GM19468 (cell line): Measurements from ENCODE around the gene ELFN1.
"Not testable (repeated sequence)": the region's sequence is repeated elsewhere in the genome, so short reads cannot be mapped to it uniquely, and the experiment has no call there.

Experiments used
- ATAC-seq: cut with Tn5 transposase; IDR thresholded peaks from one replicate; pipeline ENCODE4 v1.9.1; 2021; ENCODE audit warnings: mild to moderate bottlenecking, moderate library complexity, moderate number of reproducible peaks; ENCODE audit not compliant: unreplicated experiment; ENCODE audit errors: extremely low read depth

Gene ELFN1

GRCh38 chr7:1749351-1749863, 79.3 kb downstream of the ELFN1 start:
- ATAC-seq: no peak

GRCh38 chr7:1749864-1750466, 79.9 kb downstream of the ELFN1 start:
- no peak for ATAC-seq

GRCh38 chr7:1750541-1751021, 80.5 kb downstream of the ELFN1 start:
- no peak for ATAC-seq

DNA sequence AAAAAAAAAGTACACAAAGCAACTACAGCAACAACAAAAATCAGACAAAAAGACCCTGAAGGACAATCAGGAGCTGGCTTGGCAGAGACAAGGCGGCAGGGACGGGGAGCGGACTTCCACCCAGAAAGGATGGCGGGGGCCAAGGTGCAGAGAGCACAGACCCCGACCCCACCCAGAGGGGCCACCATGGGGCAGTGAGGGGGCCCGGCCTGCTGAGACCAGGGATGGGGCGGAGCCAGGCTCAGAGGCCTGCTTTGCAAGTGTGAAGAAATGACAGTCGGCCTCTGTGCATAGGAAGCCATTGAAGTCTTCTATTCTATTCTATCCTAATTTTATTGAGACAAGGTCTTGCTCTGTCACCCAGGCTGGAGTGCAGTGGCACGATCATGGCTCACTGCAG, 82.0 kb downstream of the ELFN1 start:
- no peak for ATAC-seq

DNA sequence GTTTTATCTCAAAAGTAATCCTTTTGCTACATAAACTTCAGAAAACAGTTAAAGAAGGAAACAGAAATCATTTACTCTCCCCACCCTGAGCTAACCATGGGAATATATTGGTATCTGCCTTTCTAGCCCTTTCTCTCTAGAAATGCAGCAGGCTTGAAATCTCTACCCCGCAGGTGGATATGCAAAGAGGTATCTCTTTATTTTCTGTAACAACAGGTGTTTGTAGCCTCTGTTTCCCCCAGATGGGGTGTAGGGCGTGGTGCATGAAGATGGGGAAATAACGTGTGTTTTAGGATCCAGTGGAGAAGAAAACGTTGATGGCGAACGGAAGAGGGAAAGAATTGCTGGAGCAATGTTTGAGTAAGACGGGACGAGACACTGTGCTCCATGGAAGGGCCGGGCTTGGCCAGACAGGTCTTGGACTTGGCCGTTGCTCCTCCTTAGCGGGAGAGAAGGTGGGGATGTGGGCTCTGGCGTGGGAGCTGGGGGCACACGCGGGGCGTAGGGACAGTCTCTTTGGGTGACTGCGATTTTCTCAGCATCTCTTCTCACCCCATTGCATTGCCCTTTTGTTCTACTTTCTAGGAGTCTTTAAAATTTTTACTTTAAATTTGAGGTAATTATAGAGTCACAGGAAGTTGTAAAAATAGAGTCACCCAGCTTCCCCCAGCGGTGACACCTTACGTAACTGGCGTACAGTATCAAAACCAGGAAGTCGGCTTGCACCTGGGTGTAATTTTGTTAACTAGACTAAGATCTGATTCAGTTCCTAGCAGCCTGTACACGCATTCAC, 82.9 kb downstream of the ELFN1 start:
- ATAC-seq: no peak

GRCh38 chr7:1753564-1753867, 83.4 kb downstream of the ELFN1 start:
- ATAC-seq: no peak

- ATAC-seq: no peak
Measured at GRCh38 chr7:1754345-1754908, 84.3 kb downstream of the ELFN1 start.

DNA sequence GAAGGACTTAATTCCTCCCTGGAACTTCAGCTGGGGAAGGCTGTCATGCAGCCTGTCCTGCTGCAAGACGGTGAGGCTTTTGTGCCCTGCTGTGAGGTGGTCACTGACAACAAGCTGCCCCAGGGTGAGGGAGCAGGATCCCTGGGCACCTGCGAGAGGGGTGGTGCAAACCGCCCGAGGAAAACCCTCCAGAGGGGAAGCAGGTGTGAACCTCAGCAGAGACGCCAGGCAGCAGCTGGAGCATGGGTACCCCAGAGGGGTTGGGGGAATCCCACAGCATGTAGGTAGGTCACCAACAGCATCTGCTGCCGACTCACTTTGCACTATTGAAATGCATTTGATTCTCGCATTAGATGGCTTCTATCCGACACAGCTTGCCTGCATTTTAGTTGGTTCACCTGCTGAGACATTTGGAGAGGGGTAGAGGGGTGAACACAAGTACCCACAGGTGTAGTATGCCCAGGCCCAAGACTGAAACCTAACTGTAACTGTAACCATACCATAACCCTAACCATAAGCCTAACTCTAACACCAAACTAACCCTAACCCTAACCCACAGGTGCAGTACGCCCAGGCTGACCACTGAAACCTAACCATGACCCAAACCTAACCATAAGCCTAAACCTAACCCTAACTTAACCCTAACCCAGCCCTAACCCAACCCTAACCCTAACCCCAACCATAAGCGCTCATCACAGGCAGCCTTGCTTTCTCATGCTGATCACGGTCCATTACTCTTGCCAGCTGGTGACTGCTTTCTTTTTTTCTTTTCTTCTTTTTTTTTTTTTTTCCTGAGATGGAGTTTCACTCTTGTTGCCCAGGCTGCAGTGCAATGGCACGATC, 85.9 kb downstream of the ELFN1 start:
- no peak for ATAC-seq

GRCh38 chr7:1757601-1758000, 87.5 kb downstream of the ELFN1 start:
- no peak for ATAC-seq

DNA sequence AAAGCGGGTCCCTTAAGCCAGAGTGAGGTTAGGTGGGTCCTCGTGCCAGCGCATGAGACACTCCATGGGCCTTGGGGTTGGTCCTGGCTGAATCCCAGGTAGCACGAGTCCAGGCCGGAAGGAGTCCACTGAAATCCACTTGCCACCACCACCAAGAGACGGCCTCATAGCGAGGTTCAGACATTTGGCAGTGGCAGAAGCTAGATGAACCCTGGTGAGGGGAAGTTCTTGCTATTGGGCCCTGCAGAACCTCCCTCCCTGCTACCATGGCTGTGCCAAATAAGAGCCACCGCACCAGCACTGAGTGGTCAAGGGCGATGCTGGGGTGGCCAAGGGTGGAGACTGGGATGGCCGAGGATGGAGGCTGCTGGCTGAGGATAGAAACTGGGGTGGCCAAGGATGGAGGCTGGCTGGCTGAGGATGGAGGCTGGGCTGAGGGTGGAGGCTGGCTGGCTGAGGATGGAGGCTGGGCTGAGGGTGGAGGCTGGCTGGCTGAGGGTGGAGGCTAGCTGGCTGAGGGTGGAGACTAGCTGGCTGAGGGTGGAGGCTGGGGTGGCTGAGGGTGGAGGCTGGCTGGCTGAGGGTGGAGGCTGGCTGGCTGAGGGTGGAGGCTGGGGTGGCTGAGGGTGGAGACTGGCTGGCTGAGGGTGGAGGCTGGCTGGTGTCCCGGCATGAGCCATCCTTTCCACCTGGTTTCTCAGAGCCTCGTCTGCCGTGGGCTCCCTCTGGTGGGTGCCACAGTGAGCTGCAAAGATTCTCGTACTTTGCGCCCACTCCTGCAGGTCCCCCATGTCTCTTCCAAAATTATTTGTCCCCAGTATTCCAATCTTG, 88.2 kb downstream of the ELFN1 start:
- ATAC-seq: no peak

DNA sequence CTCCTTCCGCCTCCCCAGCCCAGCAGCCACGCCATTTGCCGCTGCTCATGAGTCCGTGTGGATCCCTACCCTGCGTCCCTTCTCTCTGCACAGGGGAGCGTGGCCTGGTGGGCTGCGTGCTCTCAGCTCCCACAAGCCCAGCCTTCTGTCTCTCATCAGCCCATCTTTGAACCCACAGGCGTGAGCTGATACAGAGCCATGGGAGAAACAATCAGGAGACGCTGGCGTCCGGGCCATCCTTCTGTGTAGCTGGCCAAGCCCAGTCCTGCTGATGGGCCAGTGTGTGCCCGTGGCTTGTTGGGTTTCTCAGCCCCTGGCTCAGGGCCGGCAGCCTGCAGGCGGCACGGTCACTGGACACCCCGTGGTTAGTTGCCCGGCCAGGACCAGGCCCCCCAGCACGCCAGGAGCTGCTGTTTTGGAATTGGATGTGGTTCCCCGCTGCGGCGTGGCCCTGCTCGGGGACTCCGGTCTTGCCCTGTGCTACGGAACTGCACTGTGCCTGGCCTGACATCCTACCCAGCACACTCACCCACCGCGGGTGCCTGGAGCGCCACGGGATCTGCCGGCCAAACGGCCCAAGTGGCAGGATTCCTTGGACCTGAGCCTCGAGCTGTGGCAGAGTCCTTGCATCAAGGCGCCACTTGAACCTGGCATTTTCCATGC, 88.9 kb downstream of the ELFN1 start:
- no peak for ATAC-seq

- ATAC-seq: no peak
Measured at GRCh38 chr7:1761097-1761496, 91.0 kb downstream of the ELFN1 start.

- ATAC-seq: no peak
Measured at GRCh38 chr7:1761774-1762173, 91.7 kb downstream of the ELFN1 start.

DNA sequence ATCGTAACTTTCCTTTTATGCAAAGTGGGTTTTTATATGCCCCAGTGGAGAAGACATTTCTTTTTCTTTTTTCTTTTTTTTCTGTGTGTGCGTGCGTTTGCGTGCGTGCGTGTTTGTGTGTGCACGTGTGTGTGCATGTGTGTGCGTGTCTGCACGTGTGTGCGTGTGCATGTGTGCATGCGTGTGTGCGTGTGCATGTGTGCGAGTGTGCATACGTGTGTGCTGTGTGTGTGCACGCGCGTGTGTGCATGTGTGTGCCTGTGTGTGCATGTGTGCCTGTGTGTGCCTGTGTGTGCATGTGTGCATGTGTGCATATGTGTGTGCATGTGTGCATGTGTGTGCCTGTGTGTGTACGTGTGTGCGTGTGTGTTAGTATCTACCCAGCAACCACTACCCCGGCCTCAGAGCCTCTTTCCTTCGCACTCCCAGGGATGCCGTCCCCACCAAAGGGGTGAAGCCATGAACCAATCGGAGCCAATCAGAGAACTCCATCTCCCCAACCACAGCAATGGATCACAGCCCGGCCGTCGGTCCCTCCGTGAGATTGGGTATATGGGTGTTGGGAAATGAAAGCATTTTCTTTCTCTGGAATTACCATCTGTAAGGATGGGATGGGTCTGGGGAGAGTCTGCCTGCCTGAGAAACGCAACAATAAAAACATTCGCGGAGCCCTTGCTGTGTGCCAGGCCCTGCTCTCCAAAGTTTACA, 92.3 kb downstream of the ELFN1 start:
- no peak for ATAC-seq

- ATAC-seq: no peak
Measured at GRCh38 chr7:1763033-1763432, 93.0 kb downstream of the ELFN1 start.

DNA sequence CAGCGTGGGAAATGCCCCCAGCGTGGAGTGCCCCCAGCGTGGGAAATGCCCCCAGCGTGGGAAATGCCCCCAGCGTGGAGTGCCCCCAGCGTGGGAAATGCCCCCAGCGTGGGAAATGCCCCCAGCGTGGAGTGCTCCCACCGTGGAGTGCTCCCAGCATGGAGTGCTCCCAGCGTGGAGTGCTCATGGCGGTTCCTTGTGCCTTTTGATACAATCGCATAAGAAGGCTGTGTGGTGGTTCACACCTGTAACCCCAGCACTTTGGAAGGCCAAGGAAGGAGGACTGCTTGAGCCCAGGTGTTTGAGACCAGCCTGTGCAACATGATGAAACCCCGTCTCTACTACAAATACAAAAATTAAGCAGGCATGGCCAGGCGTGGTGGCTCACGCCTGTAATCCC, 93.8 kb downstream of the ELFN1 start:
- ATAC-seq: not testable (repeated sequence)

GRCh38 chr7:1765336-1765735, 95.3 kb downstream of the ELFN1 start:
- ATAC-seq: no peak

GRCh38 chr7:1767524-1767923, 97.4 kb downstream of the ELFN1 start:
- no peak for ATAC-seq

GRCh38 chr7:1768832-1769231, 98.8 kb downstream of the ELFN1 start:
- ATAC-seq: no peak
